Colonic mucosa (tissue), 4 donors: Measurements from ENCODE around the gene SHC3. TPM values are rescaled to one million over a fixed set of nuclear protein-coding genes. Genes with fewer than 3 reads are reported as not detected.

Experiments
- DNase-seq: peaks from one replicate; pipeline ENCODE4 v3.0.0-alpha.2; 2020
- H3K27ac ChIP-seq: fragments of 200-600 bp; one replicate; pipeline ENCODE4 v1.8.0; 2021
- H3K27me3 ChIP-seq: fragments of 200-600 bp; one replicate; pipeline ENCODE4 v1.8.0; 2021
- H3K36me3 ChIP-seq: fragments of 200-600 bp; one replicate; pipeline ENCODE4 v1.8.0; 2021
- H3K4me1 ChIP-seq: fragments of 200-600 bp; one replicate; pipeline ENCODE4 v1.8.0; 2021; ENCODE audit warnings: mild to moderate bottlenecking
- H3K4me3 ChIP-seq: fragments of 200-600 bp; one replicate; pipeline ENCODE4 v1.8.0; 2021
- H3K9ac ChIP-seq, 2 donors: one replicate each; pipeline ENCODE4 v1.7.0; 2013; ENCODE audit warnings: control low read depth in 2 of 2, low read depth in 2 of 2, low read length in 2 of 2
- H3K9me3 ChIP-seq: fragments of 200-600 bp; one replicate; pipeline ENCODE4 v1.8.0; 2021
- CTCF ChIP-seq: fragments of 200-600 bp; IDR thresholded peaks from one replicate; pipeline ENCODE4 v1.8.0; 2022; ENCODE audit warnings: antibody characterized with exemption, mild to moderate bottlenecking
- intact Hi-C: fragments of 100-400 bp; cut with DNase I; formaldehyde crosslinking; loops from one replicate; pipeline ENCODE4 v1.14.1; 2022
- total RNA-seq, 2 donors: library from RNA; stranded (reverse); fragmentation: NEBNext Ultra II Directional in 1 of 2; extraction: Animal tissue kit (Norgen Biotek cat#: 25700) in 1 of 2; gene quantifications; one replicate each; pipeline ENCODE4 v1.2.1, GENCODE V29; 2021
- donor health status: healthy.
- donor health status: DM: no; HTN: no; CAD: no.
- donor health status: DM: no; HTN: no; CAD: no.

Gene SHC3
- total RNA-seq, 2 donors from 2014 or later: 0.32 to 0.58 TPM

- Histone ChIP-seq H3K27me3 (peaks cover 18% of the 10 kb centered on the region), H3K36me3 (no peaks in the 10 kb centered on the region), H3K9me3 (no peaks in the 10 kb centered on the region), H3K27ac (no peak overlapping the region), H3K4me3 (no peak overlapping the region), H3K9ac (no peak overlapping the region), H3K4me1 (no peaks in the 10 kb centered on the region)
- intact Hi-C loops: no loop called here
- TF ChIP-seq CTCF: no peak
- DNase-seq: no peak
Measured at GRCh38 chr9:89172398-89172797, 6.2 kb downstream of the SHC3 start.

GRCh38 chr9:89171693-89172092 is 6.9 kb downstream of the SHC3 start:
- Histone ChIP-seq H3K27ac (no peak overlapping the region), H3K36me3 (no peaks in the 10 kb centered on the region), H3K4me3 (no peak overlapping the region), H3K9ac (no peak overlapping the region), H3K27me3 (peaks cover 11% of the 10 kb centered on the region), H3K4me1 (no peaks in the 10 kb centered on the region), H3K9me3 (no peaks in the 10 kb centered on the region)
- no peak for DNase-seq
- TF ChIP-seq CTCF: no peak
- intact Hi-C loops: no loop called here

- Histone ChIP-seq H3K27ac (no peak overlapping the region), H3K27me3 (peaks cover 7% of the 10 kb centered on the region), H3K4me1 (no peaks in the 10 kb centered on the region), H3K36me3 (no peaks in the 10 kb centered on the region), H3K4me3 (no peak overlapping the region), H3K9me3 (no peaks in the 10 kb centered on the region), H3K9ac (no peak overlapping the region)
- intact Hi-C loops: no loop called here
- no peak for TF ChIP-seq CTCF
- no peak for DNase-seq
Measured at GRCh38 chr9:89171231-89171630, 7.4 kb downstream of the SHC3 start.

- TF ChIP-seq CTCF: no peak
- intact Hi-C loops: no loop called here
- no peaks in the 10 kb centered on the region for H3K36me3 ChIP-seq
- no peak overlapping the region for H3K4me3 ChIP-seq
- no peak overlapping the region for H3K9ac ChIP-seq
- no peaks in the 10 kb centered on the region for H3K4me1 ChIP-seq
- DNase-seq: no peak
- H3K27me3 ChIP-seq: no peaks in the 10 kb centered on the region
- no peak overlapping the region for H3K27ac ChIP-seq
- H3K9me3 ChIP-seq: no peaks in the 10 kb centered on the region
Measured at GRCh38 chr9:89168901-89169813, 9.5 kb downstream of the SHC3 start.

- no peaks in the 10 kb centered on the region for H3K27me3 ChIP-seq
- no peaks in the 10 kb centered on the region for H3K4me1 ChIP-seq
- intact Hi-C loops: no loop called here
- H3K9ac ChIP-seq: no peak overlapping the region
- H3K36me3 ChIP-seq: no peaks in the 10 kb centered on the region
- H3K9me3 ChIP-seq: no peaks in the 10 kb centered on the region
- DNase-seq: no peak
- no peak overlapping the region for H3K4me3 ChIP-seq
- H3K27ac ChIP-seq: no peak overlapping the region
- no peak for TF ChIP-seq CTCF
Measured at GRCh38 chr9:89167788-89168187, 10.8 kb downstream of the SHC3 start.
